Measurements from ENCODE around the gene SNCG. TPM values are rescaled to one million over a fixed set of nuclear protein-coding genes. Genes with fewer than 3 reads are reported as not detected.

SNCG gene
- total and polyA plus RNA-seq, 2 experiments from 2014 or later, result 4.0 to 17.0 TPM

DNA sequence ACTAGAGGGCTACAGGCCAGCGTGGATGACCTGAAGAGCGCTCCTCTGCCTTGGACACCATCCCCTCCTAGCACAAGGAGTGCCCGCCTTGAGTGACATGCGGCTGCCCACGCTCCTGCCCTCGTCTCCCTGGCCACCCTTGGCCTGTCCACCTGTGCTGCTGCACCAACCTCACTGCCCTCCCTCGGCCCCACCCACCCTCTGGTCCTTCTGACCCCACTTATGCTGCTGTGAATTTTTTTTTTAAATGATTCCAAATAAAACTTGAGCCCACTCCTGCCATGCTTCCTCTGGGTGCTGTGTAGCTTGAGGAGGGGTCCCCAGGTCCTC is 4.5 kb downstream of the SNCG start:
- Histone ChIP-seq H3K4me1 (ENCODE audit: insufficient read depth) (peaks cover 38% of the 10 kb centered on the region), H3K9me2 (ENCODE audit: insufficient read depth) (no peaks in the 10 kb centered on the region), H3K79me2 (replicated peaks; ENCODE audit: insufficient read depth) (no peaks in the 10 kb centered on the region), H3K27ac (ENCODE audit: low read depth) (no peak overlapping the region), H3K27me3 (ENCODE audit: insufficient read depth) (peaks cover 6% of the 10 kb centered on the region), H4K20me1 (replicated peaks; ENCODE audit: insufficient read depth) (no peaks in the 10 kb centered on the region), H3F3A (replicated peaks; ENCODE audit: low read depth) (0 out of 2 replicates have a peak, but pooled peaks cover 4% of the 10 kb centered on the region), H3K4me2 (no peak overlapping the region), H3K36me3 (ENCODE audit: insufficient read depth) (no peaks in the 10 kb centered on the region), H2AFZ (no peak overlapping the region), H3K4me3 (no peak overlapping the region)
- ATAC-seq (no peak), DNase-seq (ENCODE audit: low spot score) (no peak)
- Mint-ChIP-seq H3K9me3 (peaks cover 2% of the 10 kb centered on the region; the same call in 1 of the 3 replicates), H3K4me3 (no peak overlapping the region), H3K27ac (no peak overlapping the region), H3K4me1 (peaks cover 39% of the 10 kb centered on the region), H3K36me3 (ENCODE audit: low read depth) (no peaks in the 10 kb centered on the region), H3K27me3 (ENCODE audit: insufficient read depth, low read depth, poor library complexity) (peaks cover 26% of the 10 kb centered on the region)
- no peak for TF ChIP-seq CREB1 (CRISPR knock-in tag; IDR thresholded peaks at IDR 0.05; ENCODE audit: low read depth)
- no peak for TF ChIP-seq EZH2phosphoT487 (IDR thresholded peaks at IDR 0.05; ENCODE audit: unreplicated experiment)
- TF ChIP-seq POLR2AphosphoS5 (IDR thresholded peaks at IDR 0.05; ENCODE audit: low read depth), result no peak
- TF ChIP-seq, protein P1, sequence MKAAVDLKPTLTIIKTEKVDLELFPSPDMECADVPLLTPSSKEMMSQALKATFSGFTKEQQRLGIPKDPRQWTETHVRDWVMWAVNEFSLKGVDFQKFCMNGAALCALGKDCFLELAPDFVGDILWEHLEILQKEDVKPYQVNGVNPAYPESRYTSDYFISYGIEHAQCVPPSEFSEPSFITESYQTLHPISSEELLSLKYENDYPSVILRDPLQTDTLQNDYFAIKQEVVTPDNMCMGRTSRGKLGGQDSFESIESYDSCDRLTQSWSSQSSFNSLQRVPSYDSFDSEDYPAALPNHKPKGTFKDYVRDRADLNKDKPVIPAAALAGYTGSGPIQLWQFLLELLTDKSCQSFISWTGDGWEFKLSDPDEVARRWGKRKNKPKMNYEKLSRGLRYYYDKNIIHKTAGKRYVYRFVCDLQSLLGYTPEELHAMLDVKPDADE (IDR thresholded peaks at IDR 0.05), result no peak
- TF ChIP-seq JUNB (IDR thresholded peaks at IDR 0.05; ENCODE audit: unreplicated experiment), result no peak
- no peak for TF ChIP-seq NANOG (IDR thresholded peaks at IDR 0.05; ENCODE audit: borderline replicate concordance)
- TF ChIP-seq, protein P2, sequence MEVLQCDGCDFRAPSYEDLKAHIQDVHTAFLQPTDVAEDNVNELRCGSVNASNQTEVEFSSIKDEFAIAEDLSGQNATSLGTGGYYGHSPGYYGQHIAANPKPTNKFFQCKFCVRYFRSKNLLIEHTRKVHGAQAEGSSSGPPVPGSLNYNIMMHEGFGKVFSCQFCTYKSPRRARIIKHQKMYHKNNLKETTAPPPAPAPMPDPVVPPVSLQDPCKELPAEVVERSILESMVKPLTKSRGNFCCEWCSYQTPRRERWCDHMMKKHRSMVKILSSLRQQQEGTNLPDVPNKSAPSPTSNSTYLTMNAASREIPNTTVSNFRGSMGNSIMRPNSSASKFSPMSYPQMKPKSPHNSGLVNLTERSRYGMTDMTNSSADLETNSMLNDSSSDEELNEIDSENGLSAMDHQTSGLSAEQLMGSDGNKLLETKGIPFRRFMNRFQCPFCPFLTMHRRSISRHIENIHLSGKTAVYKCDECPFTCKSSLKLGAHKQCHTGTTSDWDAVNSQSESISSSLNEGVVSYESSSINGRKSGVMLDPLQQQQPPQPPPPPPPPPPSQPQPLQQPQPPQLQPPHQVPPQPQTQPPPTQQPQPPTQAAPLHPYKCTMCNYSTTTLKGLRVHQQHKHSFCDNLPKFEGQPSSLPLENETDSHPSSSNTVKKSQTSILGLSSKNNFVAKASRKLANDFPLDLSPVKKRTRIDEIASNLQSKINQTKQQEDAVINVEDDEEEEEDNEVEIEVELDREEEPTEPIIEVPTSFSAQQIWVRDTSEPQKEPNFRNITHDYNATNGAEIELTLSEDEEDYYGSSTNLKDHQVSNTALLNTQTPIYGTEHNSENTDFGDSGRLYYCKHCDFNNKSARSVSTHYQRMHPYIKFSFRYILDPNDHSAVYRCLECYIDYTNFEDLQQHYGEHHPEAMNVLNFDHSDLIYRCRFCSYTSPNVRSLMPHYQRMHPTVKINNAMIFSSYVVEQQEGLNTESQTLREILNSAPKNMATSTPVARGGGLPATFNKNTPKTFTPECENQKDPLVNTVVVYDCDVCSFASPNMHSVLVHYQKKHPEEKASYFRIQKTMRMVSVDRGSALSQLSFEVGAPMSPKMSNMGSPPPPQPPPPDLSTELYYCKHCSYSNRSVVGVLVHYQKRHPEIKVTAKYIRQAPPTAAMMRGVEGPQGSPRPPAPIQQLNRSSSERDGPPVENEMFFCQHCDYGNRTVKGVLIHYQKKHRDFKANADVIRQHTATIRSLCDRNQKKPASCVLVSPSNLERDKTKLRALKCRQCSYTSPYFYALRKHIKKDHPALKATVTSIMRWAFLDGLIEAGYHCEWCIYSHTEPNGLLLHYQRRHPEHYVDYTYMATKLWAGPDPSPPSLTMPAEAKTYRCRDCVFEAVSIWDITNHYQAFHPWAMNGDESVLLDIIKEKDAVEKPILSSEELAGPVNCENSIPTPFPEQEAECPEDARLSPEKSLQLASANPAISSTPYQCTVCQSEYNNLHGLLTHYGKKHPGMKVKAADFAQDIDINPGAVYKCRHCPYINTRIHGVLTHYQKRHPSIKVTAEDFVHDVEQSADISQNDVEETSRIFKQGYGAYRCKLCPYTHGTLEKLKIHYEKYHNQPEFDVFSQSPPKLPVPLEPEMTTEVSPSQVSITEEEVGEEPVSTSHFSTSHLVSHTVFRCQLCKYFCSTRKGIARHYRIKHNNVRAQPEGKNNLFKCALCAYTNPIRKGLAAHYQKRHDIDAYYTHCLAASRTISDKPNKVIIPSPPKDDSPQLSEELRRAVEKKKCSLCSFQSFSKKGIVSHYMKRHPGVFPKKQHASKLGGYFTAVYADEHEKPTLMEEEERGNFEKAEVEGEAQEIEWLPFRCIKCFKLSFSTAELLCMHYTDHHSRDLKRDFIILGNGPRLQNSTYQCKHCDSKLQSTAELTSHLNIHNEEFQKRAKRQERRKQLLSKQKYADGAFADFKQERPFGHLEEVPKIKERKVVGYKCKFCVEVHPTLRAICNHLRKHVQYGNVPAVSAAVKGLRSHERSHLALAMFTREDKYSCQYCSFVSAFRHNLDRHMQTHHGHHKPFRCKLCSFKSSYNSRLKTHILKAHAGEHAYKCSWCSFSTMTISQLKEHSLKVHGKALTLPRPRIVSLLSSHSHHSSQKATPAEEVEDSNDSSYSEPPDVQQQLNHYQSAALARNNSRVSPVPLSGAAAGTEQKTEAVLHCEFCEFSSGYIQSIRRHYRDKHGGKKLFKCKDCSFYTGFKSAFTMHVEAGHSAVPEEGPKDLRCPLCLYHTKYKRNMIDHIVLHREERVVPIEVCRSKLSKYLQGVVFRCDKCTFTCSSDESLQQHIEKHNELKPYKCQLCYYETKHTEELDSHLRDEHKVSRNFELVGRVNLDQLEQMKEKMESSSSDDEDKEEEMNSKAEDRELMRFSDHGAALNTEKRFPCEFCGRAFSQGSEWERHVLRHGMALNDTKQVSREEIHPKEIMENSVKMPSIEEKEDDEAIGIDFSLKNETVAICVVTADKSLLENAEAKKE (CRISPR knock-in tag; IDR thresholded peaks at IDR 0.05), result no peak
- TF ChIP-seq ZNF331 (CRISPR knock-in tag; IDR thresholded peaks at IDR 0.05; ENCODE audit: low read depth), result no peak
